ENCODE data around the gene ABCA2. TPM values are rescaled to one million over a fixed set of nuclear protein-coding genes. Genes with fewer than 3 reads are reported as not detected.

Gene ABCA2
- total RNA-seq, 1 experiment from 2014 or later, result 1.3 TPM

GRCh38 chr9:137055385-137056364 is 27.6 kb upstream of the ABCA2 start:
- H3K9me3 ChIP-seq (replicated peaks), result no peaks in the 10 kb centered on the region
- no peaks in the 10 kb centered on the region for H3K4me1 ChIP-seq (replicated peaks)
- H3K4me3 ChIP-seq, result no peak overlapping the region
- peaks cover 54% of the 10 kb centered on the region for H3K27me3 ChIP-seq (replicated peaks)
- no peaks in the 10 kb centered on the region for H3K36me3 ChIP-seq
- H3K27ac ChIP-seq, result no peak overlapping the region
- no peak for DNase-seq (ENCODE audit: low read depth in 1 of 2, low spot score in 2 of 2)

DNA sequence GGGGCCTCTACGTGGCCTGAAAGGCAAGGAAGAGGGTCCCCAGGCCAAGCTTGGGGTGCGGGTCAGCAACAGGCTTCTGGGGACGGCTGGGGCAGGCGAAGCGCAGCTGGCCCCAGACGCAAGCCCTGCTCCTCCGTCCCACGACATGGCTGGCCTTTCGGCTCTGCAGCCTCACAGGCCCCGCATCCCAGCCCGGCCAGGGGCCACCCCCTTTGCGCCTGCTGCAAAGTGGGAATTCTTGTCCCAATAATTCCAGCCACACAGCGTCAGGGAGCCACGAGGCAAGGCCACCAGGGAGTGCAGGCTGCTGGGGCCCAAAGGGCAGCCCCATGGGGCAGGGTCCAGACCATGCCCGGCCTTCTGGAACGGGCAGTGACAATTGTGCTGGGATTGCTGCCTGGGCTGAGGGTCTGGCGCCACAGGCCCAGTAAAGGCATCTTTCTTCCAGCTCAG is 26.9 kb upstream of the ABCA2 start:
- Histone ChIP-seq H3K9me3 (replicated peaks) (no peaks in the 10 kb centered on the region), H3K27me3 (replicated peaks) (peaks cover 58% of the 10 kb centered on the region), H3K36me3 (no peaks in the 10 kb centered on the region), H3K4me3 (no peak overlapping the region), H3K4me1 (replicated peaks) (no peaks in the 10 kb centered on the region), H3K27ac (no peak overlapping the region)
- no peak for DNase-seq (ENCODE audit: low read depth in 1 of 2, low spot score in 2 of 2)

DNA sequence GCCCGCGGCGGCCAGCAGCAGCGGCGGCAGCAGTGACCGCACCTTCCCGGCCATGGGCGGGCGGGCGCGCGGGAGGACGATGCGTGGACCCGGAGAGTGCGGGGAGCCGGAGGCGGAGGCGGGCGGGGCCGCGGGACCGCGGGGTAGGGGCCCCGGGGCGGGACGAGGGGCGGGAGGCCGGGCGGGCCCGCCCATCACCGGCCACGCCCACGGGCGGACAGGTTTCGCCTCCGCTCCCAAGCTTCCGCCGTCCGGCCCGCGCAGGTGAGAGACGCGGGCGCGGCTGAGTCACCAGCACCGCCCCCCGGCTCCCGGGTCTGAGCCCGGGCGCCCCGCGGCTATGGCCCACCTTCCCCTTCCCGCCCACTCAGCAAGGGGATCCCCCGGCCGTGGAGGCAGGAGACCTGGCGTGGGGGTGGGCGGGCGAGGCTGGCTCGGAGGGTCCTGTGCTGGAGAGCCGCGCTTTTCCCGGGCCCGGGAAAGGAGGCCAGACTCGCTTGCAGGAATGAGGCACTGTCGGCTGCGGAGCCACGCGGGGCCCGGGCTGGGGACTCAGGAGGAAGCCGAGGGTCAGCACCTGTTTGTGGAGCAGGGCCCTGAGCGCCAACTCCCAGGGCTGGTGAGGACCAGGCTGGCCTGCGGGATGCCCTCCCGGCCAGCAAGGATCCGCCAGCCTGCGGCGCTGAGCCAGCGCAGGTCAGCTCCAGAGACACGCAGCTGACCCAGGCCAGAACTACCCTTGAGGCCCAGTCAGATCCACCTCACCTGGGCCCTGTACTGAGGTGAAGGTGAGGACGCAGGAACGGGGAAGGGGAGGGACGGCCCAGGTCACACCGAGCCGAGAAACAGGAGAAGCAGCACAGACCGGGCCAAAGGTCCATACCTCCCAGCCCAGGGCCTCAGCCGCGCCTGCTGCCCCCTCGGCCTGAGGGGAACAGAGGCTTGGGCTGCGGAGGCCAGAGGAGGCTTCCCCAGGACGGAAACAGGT is 26.2 kb upstream of the ABCA2 start, which contains the start of gene ENTPD2:
TSS of gene ENTPD2 (minus strand) at position 118 of the 988 bp plus-strand sequence. CDS start at position 54, 64 bp downstream.
- Histone ChIP-seq H3K4me1 (replicated peaks) (no peaks in the 10 kb centered on the region), H3K9me3 (replicated peaks) (no peaks in the 10 kb centered on the region), H3K27ac (no peak within 1 kb of the TSS), H3K36me3 (no peaks in the 10 kb centered on the region), H3K4me3 (no peak within 1 kb of the TSS), H3K27me3 (replicated peaks) (peaks cover 64% of the 10 kb centered on the region)
- no peak for DNase-seq (ENCODE audit: low read depth in 1 of 2, low spot score in 2 of 2)

DNA sequence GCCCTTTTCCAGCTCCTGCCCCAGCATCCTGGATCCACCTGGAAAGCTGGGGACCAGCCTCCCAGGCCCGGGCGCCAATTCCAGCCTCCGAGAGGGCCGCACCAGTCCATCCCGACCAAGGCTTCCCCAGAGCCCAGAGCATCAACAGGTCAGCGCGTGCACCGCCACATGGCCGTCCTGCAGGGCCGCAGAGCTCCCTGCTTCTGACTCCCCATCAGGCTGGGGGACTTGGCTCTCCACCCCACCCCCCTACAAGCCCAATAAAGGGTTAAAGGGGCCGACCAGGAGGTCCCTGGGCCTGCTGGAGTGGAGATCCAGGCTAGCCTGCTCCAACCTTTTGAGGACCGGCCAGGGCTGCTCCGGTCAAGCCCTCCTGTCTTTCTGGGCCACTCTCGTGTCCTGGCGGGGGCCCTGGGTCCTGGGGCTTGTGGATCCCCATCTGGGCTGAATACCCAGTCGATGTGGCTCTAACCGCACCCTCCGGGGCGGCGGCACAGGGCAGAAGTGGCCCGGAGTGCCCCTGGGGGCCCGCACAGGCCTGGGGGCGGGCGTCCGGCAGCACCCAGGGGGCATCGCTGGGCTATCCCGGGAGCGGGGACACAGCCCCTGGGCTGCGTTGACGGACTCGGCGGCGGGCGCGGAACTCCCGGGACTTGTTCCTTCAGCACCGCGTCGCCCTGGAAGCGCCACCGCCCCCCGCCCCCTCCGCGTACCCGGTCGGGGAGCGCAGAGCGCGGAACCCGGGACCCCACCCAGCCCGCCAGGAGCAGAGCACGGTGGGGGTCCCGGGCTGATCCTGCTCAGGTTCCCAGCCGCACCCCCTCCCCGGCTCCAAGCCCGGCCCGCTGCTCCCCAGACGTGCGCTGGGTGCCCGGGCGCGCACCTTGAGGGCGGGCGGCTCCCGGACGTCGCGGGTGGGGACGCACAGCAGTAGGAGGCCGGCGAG is 25.2 kb upstream of the ABCA2 start:
- peaks cover 64% of the 10 kb centered on the region for H3K27me3 ChIP-seq (replicated peaks)
- no peaks in the 10 kb centered on the region for H3K9me3 ChIP-seq (replicated peaks)
- no peak overlapping the region for H3K4me3 ChIP-seq
- no peaks in the 10 kb centered on the region for H3K36me3 ChIP-seq
- no peaks in the 10 kb centered on the region for H3K4me1 ChIP-seq (replicated peaks)
- no peak overlapping the region for H3K27ac ChIP-seq
- DNase-seq (ENCODE audit: low read depth in 1 of 2, low spot score in 2 of 2), result no peak

- Histone ChIP-seq H3K4me1 (replicated peaks) (no peaks in the 10 kb centered on the region), H3K9me3 (replicated peaks) (no peaks in the 10 kb centered on the region), H3K4me3 (no peak overlapping the region), H3K27ac (no peak overlapping the region), H3K27me3 (replicated peaks) (peaks cover 63% of the 10 kb centered on the region), H3K36me3 (no peaks in the 10 kb centered on the region)
- no peak for DNase-seq (ENCODE audit: low read depth in 1 of 2, low spot score in 2 of 2)
Measured at GRCh38 chr9:137052293-137052692, 24.3 kb upstream of the ABCA2 start.

GRCh38 chr9:137051145-137051724 is 23.2 kb upstream of the ABCA2 start:
- Histone ChIP-seq H3K4me3 (no peak overlapping the region), H3K9me3 (replicated peaks) (no peaks in the 10 kb centered on the region), H3K27me3 (replicated peaks) (peaks cover 68% of the 10 kb centered on the region), H3K4me1 (replicated peaks) (peaks cover 3% of the 10 kb centered on the region), H3K27ac (no peak overlapping the region), H3K36me3 (no peaks in the 10 kb centered on the region)
- DNase-seq (ENCODE audit: low read depth in 1 of 2, low spot score in 2 of 2), result no peak

DNA sequence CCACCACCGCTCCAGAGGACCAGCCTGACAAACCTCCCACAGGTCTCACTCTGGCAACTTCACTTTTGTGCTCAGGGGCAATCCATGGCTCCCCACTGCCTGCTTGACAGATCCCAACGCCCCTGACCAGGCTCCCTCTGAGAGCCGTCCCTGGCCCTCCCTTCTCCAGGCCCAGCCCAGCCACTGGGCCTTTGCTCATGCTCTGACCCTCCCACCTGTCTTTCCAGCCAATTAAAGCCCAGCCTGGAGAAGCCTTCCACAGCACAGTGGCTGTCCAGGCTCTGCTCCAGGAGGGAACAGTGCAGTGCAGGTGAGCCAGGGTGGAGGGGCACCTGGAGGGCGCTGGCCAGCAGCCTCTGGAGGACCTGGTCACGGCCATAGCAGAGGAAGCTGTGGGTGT is 22.5 kb upstream of the ABCA2 start:
- Histone ChIP-seq H3K4me1 (replicated peaks) (peaks cover 8% of the 10 kb centered on the region), H3K36me3 (no peaks in the 10 kb centered on the region), H3K27me3 (replicated peaks) (peaks cover 66% of the 10 kb centered on the region), H3K27ac (no peak overlapping the region), H3K4me3 (no peak overlapping the region), H3K9me3 (replicated peaks) (no peaks in the 10 kb centered on the region)
- no peak for DNase-seq (ENCODE audit: low read depth in 1 of 2, low spot score in 2 of 2)

- Histone ChIP-seq H3K27ac (no peak overlapping the region), H3K36me3 (no peaks in the 10 kb centered on the region), H3K4me1 (replicated peaks) (peaks cover 8% of the 10 kb centered on the region), H3K27me3 (replicated peaks) (peaks cover 68% of the 10 kb centered on the region), H3K9me3 (replicated peaks) (no peaks in the 10 kb centered on the region), H3K4me3 (no peak overlapping the region)
- no peak for DNase-seq (ENCODE audit: low read depth in 1 of 2, low spot score in 2 of 2)
Measured at GRCh38 chr9:137049544-137050449, 21.8 kb upstream of the ABCA2 start.

DNA sequence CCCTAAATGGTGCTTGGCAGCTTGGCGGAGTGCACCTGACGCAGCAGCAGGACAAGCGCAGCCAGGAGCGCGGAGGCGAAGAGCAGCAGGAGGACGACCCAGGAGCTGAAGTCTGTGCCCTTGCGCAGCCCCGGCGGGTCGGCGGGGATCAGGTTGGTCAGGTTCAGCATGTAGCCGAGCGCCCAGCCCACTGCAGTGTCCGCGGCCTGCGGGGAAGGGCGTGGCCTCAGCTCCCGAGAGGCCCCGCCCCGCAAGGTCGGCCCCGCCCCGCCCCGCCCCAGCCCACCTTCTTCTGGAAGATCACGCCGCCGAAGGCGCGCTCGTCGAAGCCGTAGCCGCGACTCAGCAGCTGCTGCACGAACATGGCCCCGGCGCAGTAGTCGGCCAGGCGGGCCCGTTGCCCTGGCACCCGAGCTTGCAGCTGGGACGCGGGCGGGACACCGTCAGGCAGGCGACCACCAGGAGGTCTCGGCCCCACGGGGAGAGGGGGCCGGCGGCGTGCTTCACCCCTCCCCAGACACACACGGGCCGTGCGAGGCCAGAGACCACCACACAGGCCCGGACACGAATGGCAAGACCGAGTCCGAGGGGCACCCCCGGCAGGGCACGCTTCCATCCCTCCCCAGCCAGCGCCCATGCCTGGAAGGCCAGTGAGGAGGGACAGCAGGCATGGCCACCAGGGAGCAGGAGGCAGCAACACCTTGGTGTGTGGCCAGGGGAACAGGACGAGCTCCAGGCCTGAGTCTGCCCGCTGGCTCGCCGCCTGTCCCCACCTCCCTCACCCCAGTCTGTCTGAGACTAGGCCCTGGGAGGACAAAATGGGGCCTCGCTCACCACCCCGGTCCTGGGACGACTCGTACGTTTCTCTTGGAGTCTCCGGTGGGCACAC is 20.9 kb upstream of the ABCA2 start:
- H3K27me3 ChIP-seq (replicated peaks), result peaks cover 69% of the 10 kb centered on the region
- no peak for DNase-seq (ENCODE audit: low read depth in 1 of 2, low spot score in 2 of 2)

GRCh38 chr9:137046088-137046787 is 18.2 kb upstream of the ABCA2 start, which contains the start of gene NPDC1:
TSS of gene NPDC1 (minus strand) at chr9:137046177. CDS start at chr9:137045989, 188 bp downstream.
- DNase-seq (ENCODE audit: low read depth in 1 of 2, low spot score in 2 of 2), result peak; percentile 33 to 68
- Histone ChIP-seq H3K9me3 (replicated peaks) (no peaks in the 10 kb centered on the region), H3K36me3 (no peaks in the 10 kb centered on the region), H3K4me1 (replicated peaks) (peaks cover 8% of the 10 kb centered on the region), H3K27ac (no peak within 1 kb of the TSS), H3K27me3 (replicated peaks) (peaks cover 68% of the 10 kb centered on the region), H3K4me3 (no peak within 1 kb of the TSS)

More for the DNA sequence above, 20.9 kb upstream of the ABCA2 start:
- Histone ChIP-seq H3K4me3 (no peak overlapping the region), H3K9me3 (replicated peaks) (no peaks in the 10 kb centered on the region), H3K27ac (no peak overlapping the region), H3K36me3 (no peaks in the 10 kb centered on the region), H3K4me1 (replicated peaks) (peaks cover 8% of the 10 kb centered on the region)

All from SJSA1 (cell line).